Measurements from ENCODE around the gene STX4. TPM values are rescaled to one million over a fixed set of nuclear protein-coding genes. Genes with fewer than 3 reads are reported as not detected.

Gene STX4
- total RNA-seq, 1 experiment from 2014 or later: 66.7 TPM

- peak overlapping the region; percentile 42 for H3K27ac Mint-ChIP-seq (ENCODE audit: low read depth, unreplicated experiment)
- DNase-seq (ENCODE audit: unreplicated experiment): peak; percentile 79
- peaks cover 11% of the 10 kb centered on the region for H3K4me1 Mint-ChIP-seq (ENCODE audit: insufficient read depth, unreplicated experiment)
- peak overlapping the region; percentile 78 for H3K4me3 Mint-ChIP-seq (ENCODE audit: unreplicated experiment)
- H3K36me3 Mint-ChIP-seq (ENCODE audit: insufficient read depth, unreplicated experiment): no peaks in the 10 kb centered on the region
- ChIA-PET CTCF (interaction anchor here (4.6 kb wide), 1 partner anchor 13 kb away, joined by 43 read pairs; the partner anchor contains the start of gene HSD3B7), POLR2A (interaction anchor here (0.7 to 1.4 kb wide), 4 partner anchors 36 to 144 kb away, joined by 3 to 9 read pairs (median 4); partner anchors contain the start of genes STX4, ZNF646 and ZNF668)
- TF ChIP-seq, protein P1, sequence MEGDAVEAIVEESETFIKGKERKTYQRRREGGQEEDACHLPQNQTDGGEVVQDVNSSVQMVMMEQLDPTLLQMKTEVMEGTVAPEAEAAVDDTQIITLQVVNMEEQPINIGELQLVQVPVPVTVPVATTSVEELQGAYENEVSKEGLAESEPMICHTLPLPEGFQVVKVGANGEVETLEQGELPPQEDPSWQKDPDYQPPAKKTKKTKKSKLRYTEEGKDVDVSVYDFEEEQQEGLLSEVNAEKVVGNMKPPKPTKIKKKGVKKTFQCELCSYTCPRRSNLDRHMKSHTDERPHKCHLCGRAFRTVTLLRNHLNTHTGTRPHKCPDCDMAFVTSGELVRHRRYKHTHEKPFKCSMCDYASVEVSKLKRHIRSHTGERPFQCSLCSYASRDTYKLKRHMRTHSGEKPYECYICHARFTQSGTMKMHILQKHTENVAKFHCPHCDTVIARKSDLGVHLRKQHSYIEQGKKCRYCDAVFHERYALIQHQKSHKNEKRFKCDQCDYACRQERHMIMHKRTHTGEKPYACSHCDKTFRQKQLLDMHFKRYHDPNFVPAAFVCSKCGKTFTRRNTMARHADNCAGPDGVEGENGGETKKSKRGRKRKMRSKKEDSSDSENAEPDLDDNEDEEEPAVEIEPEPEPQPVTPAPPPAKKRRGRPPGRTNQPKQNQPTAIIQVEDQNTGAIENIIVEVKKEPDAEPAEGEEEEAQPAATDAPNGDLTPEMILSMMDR (IDR thresholded peaks at IDR 0.05; ENCODE audit: unreplicated experiment): no peak
- BruUV-seq (replicated peaks): TSS peak; percentile 57
- intact Hi-C loops (cut with micrococcal nuclease): loop anchor here (2.0 to 5.0 kb wide), 2 partner anchors 35 to 76 kb away; partner anchors contain the start of gene STX4
- no peaks in the 10 kb centered on the region for H3K9me3 Mint-ChIP-seq (ENCODE audit: unreplicated experiment)
- no peaks in the 10 kb centered on the region for H3K27me3 Mint-ChIP-seq (ENCODE audit: insufficient read depth, unreplicated experiment)
These were observed 36.2 kb upstream of the STX4 start for GRCh38 chr16:30996985-30997724.

DNA sequence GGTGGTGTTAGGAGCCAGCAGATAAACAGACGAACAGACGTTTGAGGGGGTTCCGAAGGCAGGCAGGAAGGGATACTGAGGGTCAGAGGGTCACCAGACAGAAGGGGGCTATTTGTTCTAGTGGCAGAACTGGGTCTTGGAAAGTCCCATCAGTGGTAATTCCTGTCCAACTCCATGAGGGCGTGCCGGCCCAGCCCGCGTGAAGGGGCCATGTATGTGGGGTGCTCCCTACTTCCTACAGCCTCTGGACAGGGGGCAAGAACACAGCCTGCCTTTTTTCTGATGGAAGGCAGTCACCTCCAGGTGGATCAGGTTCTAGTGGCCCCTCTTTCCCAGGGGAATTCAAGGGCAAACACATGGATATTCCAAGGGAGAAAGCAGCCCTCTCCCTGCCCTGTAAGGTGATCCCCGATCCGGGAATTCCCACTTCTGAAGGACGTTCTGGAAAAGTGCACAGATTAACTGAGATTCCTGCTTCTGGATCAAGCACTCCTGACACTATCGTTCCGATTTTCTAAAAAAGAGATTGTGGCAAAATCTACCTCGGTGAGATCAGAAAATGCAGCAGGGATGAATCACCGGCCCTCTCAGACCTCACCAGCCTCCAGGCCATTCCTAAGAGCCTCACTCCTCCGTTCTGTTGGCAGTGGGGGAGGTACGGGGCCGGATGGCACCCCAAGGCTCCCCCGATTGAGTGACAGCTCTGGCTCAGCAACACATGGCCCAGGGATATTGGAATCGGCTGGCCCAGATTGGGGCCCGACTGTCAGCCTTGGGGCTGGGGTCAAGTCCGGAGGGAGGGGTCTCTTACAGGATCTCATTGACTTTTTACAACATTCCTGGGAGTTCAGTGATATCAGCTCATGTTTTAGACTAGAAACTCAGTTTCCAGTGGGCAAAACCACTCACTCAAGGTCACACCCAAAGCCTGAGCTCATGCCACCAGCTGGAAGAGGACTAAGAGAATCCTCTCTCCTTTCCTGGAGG lies 35.3 kb upstream of the STX4 start:
- CTCF ChIA-PET: interaction anchor here (0.6 to 3.3 kb wide), 6 partner anchors 13 to 870 kb away, joined by 3 to 44 read pairs (median 4); partner anchors contain the start of genes HSD3B7, VKORC1 and ZNF843
- intact Hi-C loops (cut with micrococcal nuclease): loop anchor here (2.0 to 5.0 kb wide), 2 partner anchors 34 to 75 kb away; partner anchors contain the start of gene STX4
- DNase-seq (ENCODE audit: unreplicated experiment): peak; percentile 75
- peak overlapping the region; percentile 78 for H3K4me3 Mint-ChIP-seq (ENCODE audit: unreplicated experiment)
- BruUV-seq (replicated peaks): TSS peak; percentile 60
- POLR2A ChIA-PET: interaction anchor here (0.7 to 2.7 kb wide), 6 partner anchors 35 to 462 kb away, joined by 3 to 13 read pairs (median 5); partner anchors contain the start of genes ARMC5, STX4, ZNF646 and ZNF668
- no peaks in the 10 kb centered on the region for H3K36me3 Mint-ChIP-seq (ENCODE audit: insufficient read depth, unreplicated experiment)
- no peaks in the 10 kb centered on the region for H3K27me3 Mint-ChIP-seq (ENCODE audit: insufficient read depth, unreplicated experiment)
- TF ChIP-seq, protein P1 (IDR thresholded peaks at IDR 0.05; ENCODE audit: unreplicated experiment): no peak
- peaks cover 11% of the 10 kb centered on the region for H3K4me1 Mint-ChIP-seq (ENCODE audit: insufficient read depth, unreplicated experiment)
- H3K9me3 Mint-ChIP-seq (ENCODE audit: unreplicated experiment): no peaks in the 10 kb centered on the region
- H3K27ac Mint-ChIP-seq (ENCODE audit: low read depth, unreplicated experiment): peak overlapping the region; percentile 70

- Mint-ChIP-seq H3K4me1 (ENCODE audit: insufficient read depth, unreplicated experiment) (peaks cover 11% of the 10 kb centered on the region), H3K9me3 (ENCODE audit: unreplicated experiment) (no peaks in the 10 kb centered on the region), H3K36me3 (ENCODE audit: insufficient read depth, unreplicated experiment) (no peaks in the 10 kb centered on the region), H3K27ac (ENCODE audit: low read depth, unreplicated experiment) (peak overlapping the region; percentile 70), H3K4me3 (ENCODE audit: unreplicated experiment) (no peak overlapping the region), H3K27me3 (ENCODE audit: insufficient read depth, unreplicated experiment) (peaks cover 8% of the 10 kb centered on the region)
- BruUV-seq (replicated peaks): no TSS peak
- no peak for DNase-seq (ENCODE audit: unreplicated experiment)
- ChIA-PET CTCF (interaction anchor here (0.6 to 3.3 kb wide), 9 partner anchors 14 to 870 kb away, joined by 3 to 44 read pairs (median 4); partner anchors contain the start of genes HSD3B7, VKORC1 and ZNF843), POLR2A (interaction anchor here (0.6 to 2.7 kb wide), 7 partner anchors 34 to 460 kb away, joined by 3 to 13 read pairs (median 3); partner anchors contain the start of genes ARMC5, STX4, ZNF646 and ZNF668)
- intact Hi-C loops (cut with micrococcal nuclease): loop anchor here (5.0 kb wide), 1 partner anchor 33 kb away; the partner anchor contains the start of gene STX4
- TF ChIP-seq, protein P1 (IDR thresholded peaks at IDR 0.05; ENCODE audit: unreplicated experiment): no peak
These were observed 34.3 kb upstream of the STX4 start for GRCh38 chr16:30998852-30999761.
